ENCODE measurements around the gene DDC.

DNA sequence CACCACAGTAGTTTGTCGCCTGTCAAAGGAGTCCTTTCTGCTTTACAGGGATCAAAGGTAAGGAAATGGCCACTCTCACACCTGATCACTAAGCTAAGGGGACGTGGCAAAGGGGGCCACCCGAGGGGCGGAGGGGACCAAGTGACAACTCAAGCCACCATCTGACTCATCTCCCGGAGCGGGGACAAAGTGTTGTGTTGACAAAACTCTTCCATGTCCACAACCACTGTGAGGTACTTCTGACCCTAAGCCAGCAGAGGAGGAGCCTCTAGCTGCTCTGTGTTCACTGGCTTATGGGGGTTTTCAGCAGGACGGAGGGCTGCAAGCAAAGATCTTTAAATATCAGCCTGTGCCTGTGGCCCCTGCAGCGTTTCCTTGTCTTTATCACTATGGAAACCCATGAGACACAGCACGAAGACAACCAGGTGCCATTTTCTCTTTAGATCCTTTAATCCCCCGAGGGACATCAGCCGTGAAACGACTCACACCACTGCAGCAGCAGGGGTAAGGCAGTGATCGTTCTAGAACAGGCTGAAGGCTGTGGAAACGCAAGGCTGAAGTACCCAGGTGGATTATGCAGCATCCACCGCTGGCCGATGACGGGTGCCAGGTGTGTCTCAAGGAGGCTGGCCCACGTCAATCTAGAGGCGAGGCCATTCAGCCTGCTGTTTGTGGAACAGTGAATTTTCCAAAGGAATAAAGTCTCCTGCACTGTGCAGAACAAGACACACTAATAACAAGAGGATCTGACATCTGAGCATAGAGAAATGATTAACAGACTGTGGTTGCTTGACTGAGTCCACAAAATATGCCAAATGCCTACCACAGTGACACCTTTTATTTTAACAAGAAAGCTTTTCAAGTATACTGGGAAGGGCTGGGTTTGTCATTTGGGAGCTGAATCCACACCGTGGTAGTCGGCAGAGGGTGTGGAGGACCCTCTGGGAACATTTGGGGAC is 26.6 kb upstream of the DDC start:
- TF ChIP-seq, protein P1, sequence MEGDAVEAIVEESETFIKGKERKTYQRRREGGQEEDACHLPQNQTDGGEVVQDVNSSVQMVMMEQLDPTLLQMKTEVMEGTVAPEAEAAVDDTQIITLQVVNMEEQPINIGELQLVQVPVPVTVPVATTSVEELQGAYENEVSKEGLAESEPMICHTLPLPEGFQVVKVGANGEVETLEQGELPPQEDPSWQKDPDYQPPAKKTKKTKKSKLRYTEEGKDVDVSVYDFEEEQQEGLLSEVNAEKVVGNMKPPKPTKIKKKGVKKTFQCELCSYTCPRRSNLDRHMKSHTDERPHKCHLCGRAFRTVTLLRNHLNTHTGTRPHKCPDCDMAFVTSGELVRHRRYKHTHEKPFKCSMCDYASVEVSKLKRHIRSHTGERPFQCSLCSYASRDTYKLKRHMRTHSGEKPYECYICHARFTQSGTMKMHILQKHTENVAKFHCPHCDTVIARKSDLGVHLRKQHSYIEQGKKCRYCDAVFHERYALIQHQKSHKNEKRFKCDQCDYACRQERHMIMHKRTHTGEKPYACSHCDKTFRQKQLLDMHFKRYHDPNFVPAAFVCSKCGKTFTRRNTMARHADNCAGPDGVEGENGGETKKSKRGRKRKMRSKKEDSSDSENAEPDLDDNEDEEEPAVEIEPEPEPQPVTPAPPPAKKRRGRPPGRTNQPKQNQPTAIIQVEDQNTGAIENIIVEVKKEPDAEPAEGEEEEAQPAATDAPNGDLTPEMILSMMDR (IDR thresholded peaks at IDR 0.05), result no peak
- no peak for TF ChIP-seq POLR2AphosphoS5 (IDR thresholded peaks at IDR 0.05)
- no peak for TF ChIP-seq POLR2A (IDR thresholded peaks at IDR 0.05; ENCODE audit: low read depth)

Measured in esophagus muscularis mucosa (tissue), 3 donors.